Stimulated activated CD4-positive, alpha-beta T cell treated with anti-CD3 and anti-CD28 coated beads, Interleukin-4, amount 100 ng/mL, for 24 hours (primary cell): ENCODE results near the gene JAZF1.
"Not testable (repeated sequence)": the region's sequence is repeated elsewhere in the genome, so short reads cannot be mapped to it uniquely, and the experiment has no call there.

Source experiments
- DNase-seq: peaks from one replicate; pipeline ENCODE4 v3.0.0-alpha.2; 2020

JAZF1 gene

DNA sequence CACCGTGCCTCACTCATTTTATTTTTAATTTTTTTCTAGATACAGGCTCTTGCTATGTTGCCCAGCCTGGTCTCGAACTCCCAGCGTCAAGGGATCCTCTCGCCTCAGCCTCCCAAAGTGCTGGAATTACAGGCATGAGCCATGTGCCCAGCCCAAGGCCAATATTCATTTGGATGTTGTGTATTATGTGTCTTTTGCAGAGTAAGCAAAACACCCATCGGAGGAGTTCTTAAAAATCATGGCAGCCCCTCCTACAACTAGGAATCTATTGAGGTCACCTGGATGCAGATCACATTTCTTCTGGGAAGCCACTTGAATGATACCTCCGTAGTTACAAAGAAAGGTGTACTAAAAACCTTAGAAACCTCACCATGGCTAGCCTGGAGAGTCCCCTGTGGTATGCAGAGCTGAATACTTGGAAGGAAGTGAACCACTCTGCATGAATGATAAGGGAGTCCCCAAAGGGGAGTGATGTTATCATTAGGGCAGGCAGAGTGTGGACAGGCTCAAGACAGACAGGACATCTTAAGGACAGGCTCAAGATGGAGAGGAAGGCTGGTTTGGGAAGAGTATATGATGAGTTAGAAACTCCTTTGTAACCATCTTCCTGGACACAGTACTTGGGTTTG, 254.9 kb downstream of the JAZF1 start:
- DNase-seq, result no peak

DNA sequence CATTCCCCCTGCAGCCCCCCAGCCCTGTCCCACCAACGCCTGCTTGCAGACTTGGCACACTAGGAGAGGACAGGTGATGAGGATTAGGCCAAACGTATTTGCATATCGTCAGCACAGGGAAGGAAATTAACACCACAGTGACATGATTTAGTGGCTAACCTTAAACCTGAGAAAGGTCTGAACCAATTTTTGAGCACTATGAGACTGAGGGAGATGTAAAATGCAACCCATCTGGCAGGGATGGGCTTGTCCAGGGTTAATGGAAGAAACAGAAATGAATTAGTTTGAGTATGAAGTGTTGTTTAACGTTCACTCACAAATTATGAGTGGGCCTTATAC, 257.0 kb downstream of the JAZF1 start:
- no peak for DNase-seq

DNA sequence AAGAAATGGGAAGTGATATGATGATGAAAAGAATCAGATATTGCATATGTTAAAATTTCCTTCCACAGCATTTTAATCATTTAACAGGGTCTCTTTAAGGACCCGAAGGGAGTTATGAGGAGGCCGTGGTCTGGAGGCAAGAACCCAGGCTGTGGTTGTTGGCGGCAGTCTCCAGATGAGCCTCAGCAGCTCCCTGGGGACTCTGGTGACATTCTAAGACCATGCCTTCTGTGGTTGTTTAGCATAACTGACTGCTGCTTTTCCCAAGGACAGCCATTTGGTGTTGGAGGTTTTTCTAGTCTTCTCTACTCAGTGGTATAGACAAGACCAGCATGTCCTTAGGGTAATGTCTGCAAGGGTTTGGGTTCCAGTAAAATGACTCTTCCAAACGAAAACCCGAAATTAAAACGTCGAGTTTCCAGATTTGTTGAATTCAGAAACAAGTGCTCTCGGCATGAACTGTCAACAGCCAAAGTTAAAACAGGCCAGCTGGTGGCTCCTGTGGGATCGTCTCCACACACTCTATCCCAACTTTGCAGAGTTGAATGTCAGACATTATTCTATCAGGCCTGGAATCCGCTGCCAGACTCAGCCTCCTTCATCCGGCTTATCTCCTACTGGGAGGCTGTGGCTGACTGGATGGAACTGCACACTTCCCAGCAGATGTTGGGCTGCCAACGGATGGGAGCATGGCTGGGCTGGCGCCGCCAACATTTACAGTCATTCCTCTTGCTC, 257.5 kb downstream of the JAZF1 start:
- no peak for DNase-seq

DNA sequence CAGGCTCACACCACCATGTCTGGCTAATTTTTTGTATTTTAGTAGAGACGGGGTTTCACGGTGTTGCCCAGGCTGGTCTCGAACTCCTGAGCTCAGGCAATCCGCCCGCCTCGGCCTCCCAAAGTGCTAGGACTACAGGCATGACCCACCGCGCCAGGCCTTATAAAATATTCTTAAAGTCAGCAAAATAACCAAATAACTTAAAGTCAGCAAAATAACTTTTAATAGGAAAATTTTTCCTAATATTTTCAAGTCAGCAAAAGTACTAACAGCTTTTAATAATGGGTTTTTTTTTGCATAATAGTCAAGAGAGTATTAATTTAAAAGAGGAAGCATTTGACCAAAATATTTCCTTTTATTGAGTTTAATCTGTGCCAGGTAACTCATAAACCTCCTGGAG, 258.2 kb downstream of the JAZF1 start:
- not testable (repeated sequence) for DNase-seq

DNA sequence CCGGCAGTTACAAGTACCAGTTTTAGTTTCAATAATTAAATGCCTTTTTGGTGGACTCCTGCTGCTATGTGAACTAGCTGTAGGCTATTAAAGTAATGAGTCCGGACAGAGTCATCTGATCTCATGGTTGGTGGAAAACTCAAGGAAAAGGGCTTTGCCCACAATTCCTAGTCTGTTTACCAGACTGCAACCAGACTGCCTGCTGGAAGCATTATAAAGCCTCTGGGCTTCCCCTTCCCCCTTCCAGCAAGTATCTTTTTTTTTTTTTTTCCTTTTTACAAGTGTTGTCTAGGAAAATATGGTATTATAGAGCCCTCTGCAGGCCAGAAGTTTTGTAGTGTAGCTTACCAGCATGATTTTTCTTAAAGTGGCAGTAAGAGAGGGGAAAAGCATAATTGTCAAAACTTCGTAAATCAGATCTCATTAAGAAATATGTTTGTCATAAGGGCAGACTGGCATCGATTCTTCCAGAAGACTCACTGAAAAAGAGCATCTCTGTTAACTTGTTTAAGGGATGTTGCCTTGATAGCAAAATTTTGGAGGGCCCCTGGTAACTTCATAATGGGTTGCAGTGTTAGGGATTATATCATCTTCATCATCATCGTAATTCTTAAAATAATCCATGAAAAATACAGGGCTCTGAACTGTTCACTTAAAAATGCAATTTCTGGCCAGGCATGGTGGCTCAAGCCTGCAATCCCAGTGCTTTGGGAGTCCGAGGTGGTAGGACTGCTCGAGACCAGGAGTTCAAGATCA, 259.3 kb downstream of the JAZF1 start:
- DNase-seq, result peak; percentile 23

DNA sequence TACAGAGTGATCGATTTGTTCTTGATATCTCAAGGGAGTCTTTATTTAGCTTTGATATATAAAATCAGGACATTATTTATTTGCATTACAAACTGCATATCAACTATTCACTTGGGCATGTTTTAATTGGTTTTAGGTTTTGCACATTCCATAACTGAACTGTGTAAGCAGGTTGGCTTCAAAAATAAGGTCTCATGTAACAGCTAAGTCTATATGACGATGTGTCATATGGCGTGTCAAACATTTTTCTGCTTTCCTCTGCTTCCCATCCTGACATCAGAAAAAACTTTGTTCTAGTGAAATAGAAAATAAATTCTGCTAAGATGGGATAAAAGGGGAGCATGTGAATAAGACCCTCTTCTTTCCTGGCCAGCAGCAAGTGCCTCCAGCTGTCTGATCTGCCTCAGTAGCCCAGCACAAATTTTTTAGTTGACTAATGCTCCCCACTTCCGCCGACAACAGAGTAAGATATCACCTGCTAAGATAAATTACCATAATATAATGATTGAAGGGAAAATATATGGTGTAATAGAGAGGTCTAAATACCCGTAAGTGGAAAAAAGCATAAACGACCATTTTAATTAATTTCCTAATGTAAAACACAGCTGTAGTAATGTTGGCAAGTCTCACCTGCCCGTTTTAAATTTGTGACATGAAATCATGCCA, 260.2 kb downstream of the JAZF1 start:
- no peak for DNase-seq

DNA sequence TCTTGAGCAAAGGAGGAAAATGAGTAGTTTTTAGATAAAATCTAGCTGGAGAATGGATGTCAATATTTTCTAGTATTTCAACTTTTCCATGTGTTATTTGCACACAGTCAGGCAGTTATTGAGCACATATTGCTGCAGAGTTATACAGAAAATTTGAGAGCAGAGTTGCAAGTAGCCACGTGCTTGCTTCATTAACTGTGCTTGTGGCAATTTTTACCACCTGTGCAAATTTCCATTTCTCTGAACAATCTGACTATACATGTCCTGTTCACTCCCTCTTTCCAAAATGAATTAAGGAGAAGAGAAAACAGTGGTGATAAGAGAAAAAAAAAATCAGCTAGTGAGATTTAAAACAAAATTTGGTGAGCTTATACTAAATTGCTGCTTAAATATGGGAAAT, 262.1 kb downstream of the JAZF1 start:
- DNase-seq, result no peak

DNA sequence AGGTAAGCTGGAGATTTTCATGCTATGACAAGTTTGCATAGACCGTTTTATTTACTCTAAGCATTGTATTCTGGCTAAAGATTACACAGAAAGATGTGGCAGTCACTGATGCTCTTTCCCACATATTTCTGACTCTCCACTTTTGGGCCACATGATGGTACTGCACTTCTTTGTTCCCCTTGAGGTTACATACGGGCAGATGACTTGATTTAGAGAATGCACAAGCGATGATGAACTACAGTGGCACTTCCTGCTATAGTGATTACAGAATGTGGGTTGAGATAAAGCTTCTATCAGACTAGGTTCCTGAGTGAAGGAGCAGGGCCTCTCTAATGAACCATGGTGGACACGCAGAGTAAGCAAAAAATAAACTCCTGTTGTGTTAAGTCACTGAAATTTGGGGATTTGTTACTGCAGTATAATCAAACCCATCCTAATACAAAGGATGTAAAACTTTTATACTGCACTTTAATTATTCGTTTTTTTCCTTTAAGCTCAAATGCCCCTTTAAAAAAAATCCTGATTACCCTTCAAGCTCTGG, 262.8 kb downstream of the JAZF1 start:
- no peak for DNase-seq

DNA sequence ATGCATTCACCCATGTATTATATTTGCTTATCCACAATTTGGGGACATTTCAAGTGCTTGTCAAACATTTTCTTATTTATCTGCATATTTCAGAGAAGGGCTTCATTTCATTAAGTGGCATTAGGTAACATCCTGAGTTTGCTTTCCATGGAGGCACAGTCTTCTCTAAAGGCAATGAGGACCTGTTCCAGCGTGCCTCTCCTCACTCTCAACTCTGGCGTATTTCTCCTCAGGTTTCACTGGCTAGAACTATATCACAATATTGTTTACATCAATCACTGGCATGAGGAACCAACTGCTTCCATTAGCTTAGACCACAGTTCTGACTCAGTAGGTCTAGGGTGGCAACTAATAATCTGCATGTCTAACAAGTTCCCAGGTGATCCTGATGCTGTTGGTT, 263.5 kb downstream of the JAZF1 start:
- DNase-seq, result no peak

DNA sequence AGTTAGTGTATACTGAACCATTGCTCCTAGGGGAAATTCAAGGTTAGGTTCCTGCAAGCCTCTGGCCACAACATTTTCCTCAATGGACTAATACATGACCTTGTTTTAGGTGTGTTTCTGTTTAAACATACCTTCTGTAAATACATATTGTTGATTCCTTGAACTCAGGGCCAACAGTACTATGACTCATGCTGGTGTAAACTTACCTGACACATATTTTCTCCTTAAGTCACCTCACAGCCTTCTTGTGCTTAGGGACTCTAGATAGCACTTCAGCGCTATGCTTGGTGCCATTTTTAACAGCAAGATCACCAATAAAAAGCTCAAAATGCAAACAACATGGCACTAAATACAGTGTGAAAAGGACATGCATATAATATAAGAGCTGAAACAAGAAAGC, 264.2 kb downstream of the JAZF1 start:
- DNase-seq, result no peak

DNA sequence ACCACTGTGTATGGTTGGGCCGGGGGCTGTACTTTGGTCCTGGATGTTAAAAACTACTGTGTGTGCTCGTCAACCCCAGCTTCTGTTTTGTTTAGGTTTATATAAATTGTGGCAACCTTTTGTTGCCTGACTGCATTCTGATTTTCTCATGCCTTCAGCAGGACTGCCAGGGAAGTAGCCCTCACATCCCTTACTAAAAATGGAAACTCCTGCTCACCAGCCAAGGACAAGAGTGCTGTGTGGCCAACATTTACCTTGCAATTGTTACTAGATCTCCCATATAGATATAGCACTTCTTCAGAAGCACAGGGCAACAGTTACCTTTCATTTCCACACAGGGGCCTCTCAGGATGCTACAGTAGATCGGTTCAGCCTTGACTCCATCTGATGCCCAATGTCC, 266.2 kb downstream of the JAZF1 start:
- no peak for DNase-seq

DNA sequence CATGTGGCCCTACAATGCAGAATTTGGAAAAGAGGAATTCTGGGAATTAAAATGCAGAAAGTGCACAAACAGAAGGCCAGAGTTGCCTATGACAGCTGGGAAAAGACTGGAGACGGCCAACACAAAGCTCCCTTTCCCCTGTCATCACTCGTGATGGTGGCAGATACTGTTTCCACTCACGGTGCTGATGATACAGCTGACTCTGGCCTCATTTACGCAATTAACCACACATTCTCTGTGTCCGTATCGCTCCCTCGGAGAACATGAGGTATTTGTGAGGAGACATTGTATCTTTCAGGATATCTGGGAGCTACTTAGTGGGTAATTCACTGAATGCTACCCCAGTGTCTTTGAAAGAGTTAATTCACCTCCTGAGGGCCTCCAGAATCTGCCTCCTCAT, 267.8 kb downstream of the JAZF1 start:
- DNase-seq, result no peak

DNA sequence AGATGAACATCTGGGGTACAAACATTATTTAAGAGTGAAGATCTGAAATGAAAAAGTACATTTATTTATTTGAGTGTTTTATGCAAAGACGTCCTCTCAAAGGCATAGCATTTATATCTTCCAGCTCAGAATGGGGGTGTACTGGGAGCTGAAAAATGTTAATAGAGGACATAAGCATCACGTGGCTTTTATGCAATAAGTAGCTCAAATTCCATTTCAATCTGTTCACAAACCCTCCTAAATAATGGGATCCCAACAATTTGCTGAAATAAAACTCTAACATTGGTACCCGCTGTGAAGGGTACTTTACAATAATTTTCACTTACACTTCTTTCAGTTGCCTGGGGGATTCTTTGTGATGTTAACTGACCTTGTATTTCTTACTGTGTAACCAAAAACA, 268.7 kb downstream of the JAZF1 start:
- DNase-seq, result no peak

DNA sequence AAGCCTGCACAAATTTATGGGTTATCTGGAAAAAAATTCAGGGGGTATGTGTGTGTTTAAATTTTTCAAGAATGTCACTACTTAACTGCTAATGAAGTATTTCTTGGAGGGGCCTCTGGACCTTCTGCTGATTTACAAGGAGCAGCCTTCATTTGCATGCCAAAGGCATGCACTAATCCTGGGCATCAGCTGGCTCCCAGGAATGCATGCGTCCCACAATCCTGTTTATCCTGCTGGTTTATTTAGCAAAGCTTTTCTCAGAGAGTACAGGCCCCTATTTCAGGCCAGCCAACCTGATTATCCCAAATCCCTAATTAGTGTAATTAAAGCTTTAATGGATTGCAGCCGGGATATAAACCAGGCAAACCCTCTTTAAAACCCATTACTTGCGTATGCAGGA, 270.3 kb downstream of the JAZF1 start:
- DNase-seq, result no peak

DNA sequence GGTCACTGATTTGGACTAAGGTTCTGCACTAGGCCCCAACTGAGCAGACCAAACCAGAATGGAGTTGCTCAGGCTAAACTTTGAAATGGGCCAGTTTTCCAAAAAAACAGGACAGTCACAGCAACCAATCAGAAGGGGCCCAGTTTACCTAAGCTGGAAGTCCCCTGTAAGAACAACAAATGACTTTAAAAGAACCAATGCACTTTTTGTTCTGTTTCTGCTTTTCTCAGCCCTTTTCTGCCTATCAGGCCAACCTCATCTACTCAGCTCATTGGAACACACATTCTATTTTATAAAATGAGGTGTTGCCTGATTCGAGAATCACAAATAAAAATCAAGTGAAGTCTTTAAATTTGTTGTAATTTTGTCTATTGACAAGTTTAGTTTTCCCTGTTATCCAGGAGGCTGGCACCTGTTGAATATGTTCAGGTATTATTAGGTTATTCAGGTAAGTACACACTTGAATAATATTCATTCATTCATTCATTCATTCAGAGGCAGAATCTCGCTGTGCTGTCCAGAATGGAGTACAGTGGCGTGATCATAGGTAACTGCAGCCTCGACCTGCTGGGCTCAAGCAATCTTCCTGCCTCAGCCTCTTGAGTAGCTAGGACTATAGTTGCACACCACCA, 271.9 kb downstream of the JAZF1 start:
- DNase-seq, result no peak

DNA sequence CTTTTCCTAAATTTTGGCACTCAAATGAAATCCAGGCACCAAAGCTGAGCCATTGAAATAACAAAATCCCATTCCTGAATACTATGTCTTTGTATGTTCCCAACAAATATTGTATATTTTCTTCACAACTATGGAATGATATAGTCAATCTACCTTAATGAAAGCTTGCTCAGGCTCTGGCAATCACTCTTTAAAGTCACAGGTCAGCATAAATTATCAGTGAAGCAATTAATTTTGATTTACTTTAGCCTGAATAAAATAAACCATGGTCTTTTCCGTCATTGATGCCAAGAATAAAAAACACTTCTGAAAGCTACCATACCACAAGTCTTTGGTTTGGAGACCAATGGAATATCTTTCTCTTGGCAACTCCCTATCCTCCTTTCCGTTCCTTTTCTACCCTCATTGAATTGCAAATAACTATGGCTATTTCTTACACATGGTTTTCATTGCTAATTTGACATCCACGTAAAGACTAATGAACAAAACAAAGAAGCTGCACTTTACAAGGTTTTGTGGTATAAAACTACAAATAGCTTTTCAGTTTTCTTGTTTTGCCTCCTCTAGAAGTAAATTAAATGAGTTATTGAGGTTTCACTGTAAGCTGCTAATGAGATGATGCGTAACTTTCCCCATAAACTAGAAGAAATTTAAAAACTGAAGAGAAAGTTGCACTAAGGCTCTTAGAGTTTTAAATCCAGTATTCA, 274.1 kb downstream of the JAZF1 start:
- DNase-seq, result no peak

DNA sequence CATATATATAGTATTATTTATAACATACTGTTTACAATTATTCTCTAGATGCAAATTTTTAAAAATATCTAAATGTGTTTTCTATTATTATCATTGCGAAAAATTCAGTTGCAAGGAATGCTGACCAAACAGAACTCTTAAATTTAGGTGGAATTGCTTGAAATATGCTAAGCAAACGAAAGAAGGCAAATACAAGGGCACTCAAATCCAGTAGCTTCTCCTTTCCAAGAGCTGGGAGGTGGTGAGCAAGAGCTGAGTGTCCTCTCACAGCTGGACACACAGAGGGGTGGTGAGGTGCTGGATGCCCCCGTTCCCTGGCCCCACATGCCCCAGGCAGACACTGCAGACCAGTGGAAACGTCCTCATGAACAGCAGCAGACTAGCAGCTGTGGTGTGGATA, 274.6 kb downstream of the JAZF1 start:
- no peak for DNase-seq

DNA sequence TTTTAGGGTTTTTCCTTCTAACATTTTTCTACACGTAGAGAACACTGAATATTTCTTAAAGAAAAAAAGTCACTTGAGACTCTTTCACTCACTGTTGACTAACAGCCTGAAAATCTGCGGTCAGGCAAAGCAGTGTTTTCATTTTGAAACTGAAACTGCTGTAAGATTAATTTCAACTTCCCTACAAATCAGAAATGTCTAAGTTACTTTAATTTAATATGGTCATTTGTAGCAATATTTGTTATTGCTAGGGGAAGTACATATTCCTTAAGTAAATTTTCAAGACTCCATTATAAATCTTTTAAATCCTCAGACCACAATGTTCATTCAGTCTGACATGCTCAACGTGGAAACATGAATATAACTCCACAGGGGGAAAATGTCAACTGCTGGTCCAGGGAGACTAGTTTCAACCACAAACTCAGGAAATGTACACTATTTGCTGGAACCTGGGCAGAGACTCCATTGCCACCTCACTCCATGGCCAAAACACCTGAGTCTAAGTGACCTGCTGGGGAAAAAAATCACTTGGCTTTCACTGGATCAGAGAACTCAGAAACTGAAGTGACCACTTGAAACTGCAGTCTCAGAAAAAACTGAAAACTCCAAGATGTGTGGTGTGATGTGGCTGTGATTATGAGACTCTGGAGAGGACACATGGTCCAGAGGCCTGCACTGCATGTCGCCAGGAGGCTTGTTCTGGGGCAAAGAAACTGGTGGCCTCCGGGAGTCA, 279.4 kb downstream of the JAZF1 start:
- DNase-seq, result peak; percentile 47

DNA sequence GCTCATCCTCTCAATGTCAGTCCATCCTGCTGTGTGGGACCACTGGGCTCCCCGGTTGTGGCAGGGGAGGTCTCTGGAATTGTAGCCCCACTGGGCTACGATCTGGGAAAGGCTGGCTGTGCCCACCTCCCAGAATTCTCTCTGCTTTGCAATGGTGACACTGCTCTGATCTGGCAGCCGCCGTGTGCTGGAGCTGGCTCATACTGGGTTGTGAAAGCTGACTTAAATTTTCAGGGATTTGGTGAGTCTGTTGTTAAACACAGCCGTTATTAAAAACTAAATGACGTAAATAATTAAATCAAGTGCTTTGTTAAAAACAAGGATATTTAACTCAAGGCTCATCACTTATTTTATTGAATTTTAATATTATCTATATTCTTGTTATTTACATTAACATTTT, 280.6 kb downstream of the JAZF1 start:
- no peak for DNase-seq

DNA sequence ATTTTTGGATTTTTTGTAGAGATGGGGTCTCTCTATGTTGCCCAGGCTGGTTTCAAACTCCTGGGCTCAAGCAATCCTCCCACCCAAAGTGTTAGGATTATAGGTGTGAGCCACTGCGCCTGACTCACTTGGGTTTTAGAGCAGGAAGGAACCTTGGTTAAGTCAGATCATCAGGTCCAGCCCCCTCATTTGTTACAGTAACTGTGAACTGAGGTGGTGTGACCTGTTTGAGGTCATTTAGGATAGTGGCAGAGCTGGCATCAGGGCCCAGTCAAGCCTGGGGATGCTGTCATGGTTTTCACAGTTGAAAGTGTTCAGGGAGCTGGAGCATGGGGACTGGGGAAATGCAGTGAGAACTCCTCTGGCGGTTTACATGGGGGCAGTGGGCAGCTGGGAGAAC, 281.0 kb downstream of the JAZF1 start:
- peak; percentile 25 for DNase-seq

DNA sequence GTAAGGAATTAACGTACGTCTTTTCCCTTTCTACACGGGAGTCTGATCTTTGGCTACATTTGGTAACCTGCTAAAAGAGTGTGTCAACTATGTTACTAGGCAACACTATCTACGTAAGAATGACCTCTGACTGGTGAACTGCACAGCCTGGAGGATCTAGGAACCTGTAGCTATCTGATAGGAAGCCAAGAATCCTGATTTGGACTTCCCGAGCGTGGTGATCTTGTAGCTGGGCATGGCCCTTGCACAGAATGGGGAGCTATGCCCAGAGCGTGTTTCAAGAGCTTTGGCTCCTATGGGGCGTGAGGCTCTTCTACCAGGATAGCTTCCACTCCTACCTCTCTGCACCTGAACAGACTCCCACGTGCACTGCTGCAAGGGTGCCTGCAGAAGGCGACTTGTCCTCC, 283.2 kb downstream of the JAZF1 start:
- DNase-seq, result no peak

DNA sequence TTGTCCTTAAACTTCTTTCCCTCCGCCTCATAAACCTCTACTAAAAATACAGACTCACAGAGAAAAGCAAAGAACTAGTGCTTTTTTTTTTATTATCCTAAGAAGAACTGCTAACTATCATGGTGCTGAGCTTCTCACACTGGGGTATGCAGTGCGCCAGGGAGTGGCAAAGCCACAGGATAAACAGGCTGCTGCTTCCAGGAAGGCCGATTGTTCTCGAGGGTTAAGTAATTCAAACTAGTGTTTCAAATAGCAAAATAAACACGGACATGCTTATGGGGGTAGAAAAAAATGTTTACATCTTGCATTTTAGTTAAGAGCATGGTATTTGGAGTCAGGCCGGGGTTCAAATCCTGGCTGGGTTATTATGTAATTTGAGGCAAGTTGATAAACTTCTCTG, 283.6 kb downstream of the JAZF1 start:
- no peak for DNase-seq
